ENCODE data around the gene OPA1. TPM values are rescaled to one million over a fixed set of nuclear protein-coding genes. Genes with fewer than 3 reads are reported as not detected.

The OPA1 gene
- total RNA-seq, 4 donors from 2014 or later, result 42.2 to 56.1 (median 47.2) TPM

- Histone ChIP-seq H3K4me3 (no peak overlapping the region), H3K4me1 (no peaks in the 10 kb centered on the region), H3K27ac (replicated peaks in 1 of 4) (no peak overlapping the region), H3K36me3 (no peaks in the 10 kb centered on the region), H3K9me3 (peaks cover 0 to 10% (median 3%) of the 10 kb centered on the region in 4 donors), H3K27me3 (no peaks in the 10 kb centered on the region)
- peak; percentile 57 for DNase-seq (ENCODE audit: extremely low spot score)
- TF ChIP-seq EP300 (IDR thresholded peaks at IDR 0.05) (no peak), POLR2A (IDR thresholded peaks at IDR 0.05; ENCODE audit: low read depth) (no peak), CTCF (IDR thresholded peaks at IDR 0.05) (no peak), POLR2AphosphoS5 (IDR thresholded peaks at IDR 0.05) (no peak)
- intact Hi-C loops (cut with DNase I), result no loop called here
- WGBS, result 76% methylated on average over 3 of the region's 4 CpGs
Measured at GRCh38 chr3:193714523-193715137, 121.6 kb downstream of the OPA1 start.

DNA sequence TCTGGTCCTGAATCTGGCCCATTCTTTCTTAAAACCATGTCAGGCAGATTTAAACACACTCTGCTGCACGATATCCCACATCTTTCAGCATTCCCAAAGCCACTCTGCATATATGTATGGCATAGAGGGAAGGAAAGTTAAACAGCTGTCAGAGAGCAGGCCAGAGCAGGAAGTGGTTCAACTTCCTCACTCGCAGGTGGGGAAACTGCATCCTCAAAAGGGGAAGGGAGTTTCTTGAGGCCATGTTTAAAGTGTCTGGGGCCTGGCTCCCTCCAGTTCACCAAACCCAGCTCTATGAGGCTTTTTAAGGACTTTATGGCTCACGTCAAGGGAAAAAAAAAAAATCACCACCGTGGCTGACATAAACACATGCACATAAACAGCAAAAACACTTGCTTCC lies 123.1 kb downstream of the OPA1 start:
- Histone ChIP-seq H3K27me3 (no peaks in the 10 kb centered on the region), H3K4me3 (no peak overlapping the region), H3K4me1 (no peaks in the 10 kb centered on the region), H3K27ac (replicated peaks in 1 of 4) (no peak overlapping the region), H3K9me3 (peaks cover 0 to 10% (median 3%) of the 10 kb centered on the region in 4 donors), H3K36me3 (no peaks in the 10 kb centered on the region)
- peak; percentile 7 for DNase-seq (ENCODE audit: extremely low spot score)
- WGBS, result 66% methylated on average over 4 of the region's 4 CpGs
- TF ChIP-seq CTCF (IDR thresholded peaks at IDR 0.05), result no peak
- intact Hi-C loops (cut with DNase I), result no loop called here

GRCh38 chr3:193719735-193720134 lies 126.7 kb downstream of the OPA1 start:
- no peaks in the 10 kb centered on the region for H3K4me1 ChIP-seq
- 96% methylated on average over 7 of the region's 7 CpGs for WGBS
- H3K36me3 ChIP-seq, result no peaks in the 10 kb centered on the region
- H3K9me3 ChIP-seq, result peaks cover 0 to 4% (median under 1%) of the 10 kb centered on the region in 4 donors
- no peaks in the 10 kb centered on the region for H3K27me3 ChIP-seq
- no peak overlapping the region for H3K4me3 ChIP-seq
- peak; percentile 50 for DNase-seq (ENCODE audit: extremely low spot score)
- no peak overlapping the region for H3K27ac ChIP-seq (replicated peaks in 1 of 4)
- intact Hi-C loops (cut with DNase I), result no loop called here
- TF ChIP-seq POLR2A (IDR thresholded peaks at IDR 0.05; ENCODE audit: low read depth) (no peak), EP300 (IDR thresholded peaks at IDR 0.05) (no peak)

- Histone ChIP-seq H3K9me3 (no peaks in the 10 kb centered on the region), H3K36me3 (no peaks in the 10 kb centered on the region), H3K4me3 (no peak overlapping the region), H3K4me1 (no peaks in the 10 kb centered on the region), H3K27me3 (no peaks in the 10 kb centered on the region), H3K27ac (replicated peaks in 1 of 4) (no peak overlapping the region)
- intact Hi-C loops (cut with DNase I), result no loop called here
- TF ChIP-seq CTCF (IDR thresholded peaks at IDR 0.05), result no peak
- TF ChIP-seq POLR2A (IDR thresholded peaks at IDR 0.05; ENCODE audit: low read depth), result no peak
- TF ChIP-seq EP300 (IDR thresholded peaks at IDR 0.05), result no peak
- 90% methylated on average over 3 of the region's 3 CpGs for WGBS
- DNase-seq (ENCODE audit: extremely low spot score), result no peak
Measured at GRCh38 chr3:193720169-193720568, 127.2 kb downstream of the OPA1 start.

- no peak for TF ChIP-seq CTCF (IDR thresholded peaks at IDR 0.05)
- TF ChIP-seq EP300 (IDR thresholded peaks at IDR 0.05), result no peak
- no peak for TF ChIP-seq POLR2AphosphoS5 (IDR thresholded peaks at IDR 0.05)
- no peak for TF ChIP-seq POLR2A (IDR thresholded peaks at IDR 0.05; ENCODE audit: low read depth)
- Histone ChIP-seq H3K36me3 (no peaks in the 10 kb centered on the region), H3K4me1 (no peaks in the 10 kb centered on the region), H3K27me3 (no peaks in the 10 kb centered on the region), H3K27ac (replicated peaks in 1 of 4) (no peak overlapping the region), H3K9me3 (no peaks in the 10 kb centered on the region), H3K4me3 (no peak overlapping the region)
- intact Hi-C loops (cut with DNase I), result no loop called here
- no peak for DNase-seq (ENCODE audit: extremely low spot score)
- WGBS, result 87% methylated on average over 3 of the region's 3 CpGs
Measured at GRCh38 chr3:193722566-193722965, 129.6 kb downstream of the OPA1 start.
